ENCODE results near the gene MRGPRE. TPM values are rescaled to one million over a fixed set of nuclear protein-coding genes. Genes with fewer than 3 reads are reported as not detected.

The MRGPRE gene
- total RNA-seq, 4 donors from 2014 or later = 0.46 TPM; not detected in 3

- no peaks in the 10 kb centered on the region for H3K9me3 ChIP-seq
- H3K27me3 ChIP-seq = peaks cover 0 to 2% (median 0%) of the 10 kb centered on the region in 4 donors
- H3K4me1 ChIP-seq = no peaks in the 10 kb centered on the region
- H3K4me3 ChIP-seq = no peak overlapping the region
- no peaks in the 10 kb centered on the region for H3K36me3 ChIP-seq
- no peak for DNase-seq (ENCODE audit: extremely low spot score)
- 93% methylated on average over 6 of the region's 6 CpGs for WGBS
- TF ChIP-seq EP300 (IDR thresholded peaks at IDR 0.05) (no peak), CTCF (IDR thresholded peaks at IDR 0.05) (no peak), POLR2A (IDR thresholded peaks at IDR 0.05; ENCODE audit: low read depth) (no peak), POLR2AphosphoS5 (IDR thresholded peaks at IDR 0.05) (no peak)
- intact Hi-C loops (cut with DNase I) = no loop called here
- no peak overlapping the region for H3K27ac ChIP-seq (replicated peaks in 1 of 4)
Observed at GRCh38 chr11:3190600-3190999, 41.6 kb downstream of the MRGPRE start.

- intact Hi-C loops (cut with DNase I) = no loop called here
Observed at GRCh38 chr11:3189886-3190583, 42.2 kb downstream of the MRGPRE start.

GRCh38 chr11:3189196-3189843, 42.9 kb downstream of the MRGPRE start:
- 68% methylated on average over 6 of the region's 15 CpGs for WGBS
- H3K4me3 ChIP-seq = no peak overlapping the region
- no peaks in the 10 kb centered on the region for H3K36me3 ChIP-seq
- no peak overlapping the region for H3K27ac ChIP-seq (replicated peaks in 1 of 4)
- H3K4me1 ChIP-seq = no peaks in the 10 kb centered on the region
- no peak for TF ChIP-seq POLR2AphosphoS5 (IDR thresholded peaks at IDR 0.05)
- no peak for TF ChIP-seq EP300 (IDR thresholded peaks at IDR 0.05)
- TF ChIP-seq CTCF (IDR thresholded peaks at IDR 0.05) = no peak
- TF ChIP-seq POLR2A (IDR thresholded peaks at IDR 0.05; ENCODE audit: low read depth) = no peak
- H3K9me3 ChIP-seq = no peaks in the 10 kb centered on the region
- H3K27me3 ChIP-seq = no peaks in the 10 kb centered on the region
- DNase-seq (ENCODE audit: extremely low spot score) = no peak
- intact Hi-C loops (cut with DNase I) = no loop called here

More at GRCh38 chr11:3189886-3190583, 42.2 kb downstream of the MRGPRE start:
- TF ChIP-seq POLR2AphosphoS5 (IDR thresholded peaks at IDR 0.05) (no peak), EP300 (IDR thresholded peaks at IDR 0.05) (no peak), CTCF (IDR thresholded peaks at IDR 0.05) (no peak), POLR2A (IDR thresholded peaks at IDR 0.05; ENCODE audit: low read depth) (no peak)
- Histone ChIP-seq H3K9me3 (no peaks in the 10 kb centered on the region), H3K27ac (replicated peaks in 1 of 4) (no peak overlapping the region), H3K4me1 (no peaks in the 10 kb centered on the region), H3K36me3 (no peaks in the 10 kb centered on the region), H3K27me3 (no peaks in the 10 kb centered on the region), H3K4me3 (no peak overlapping the region)
- 87% methylated on average over 11 of the region's 11 CpGs for WGBS
- DNase-seq (ENCODE audit: extremely low spot score) = no peak

GRCh38 chr11:3188496-3189195, 43.6 kb downstream of the MRGPRE start:
- DNase-seq (ENCODE audit: extremely low spot score) = no peak
- Histone ChIP-seq H3K27me3 (no peaks in the 10 kb centered on the region), H3K36me3 (no peaks in the 10 kb centered on the region), H3K4me1 (no peaks in the 10 kb centered on the region), H3K4me3 (no peak overlapping the region), H3K9me3 (no peaks in the 10 kb centered on the region), H3K27ac (replicated peaks in 1 of 4) (no peak overlapping the region)
- intact Hi-C loops (cut with DNase I) = no loop called here
- TF ChIP-seq EP300 (IDR thresholded peaks at IDR 0.05) (no peak), POLR2A (IDR thresholded peaks at IDR 0.05; ENCODE audit: low read depth) (no peak), CTCF (IDR thresholded peaks at IDR 0.05) (no peak), POLR2AphosphoS5 (IDR thresholded peaks at IDR 0.05) (no peak)
- 88% methylated on average over 17 of the region's 17 CpGs for WGBS
